GM19468 (cell line): ENCODE data around the gene NXPH1.

Source experiments
- ATAC-seq: cut with Tn5 transposase; IDR thresholded peaks from one replicate; pipeline ENCODE4 v1.9.1; 2021; ENCODE audit warnings: mild to moderate bottlenecking, moderate library complexity, moderate number of reproducible peaks; ENCODE audit not compliant: unreplicated experiment; ENCODE audit errors: extremely low read depth

NXPH1 gene

GRCh38 chr7:8781166-8781565, 347.8 kb downstream of the NXPH1 start:
- ATAC-seq = no peak

GRCh38 chr7:8783229-8783628, 349.8 kb downstream of the NXPH1 start:
- ATAC-seq = no peak

GRCh38 chr7:8785081-8785480, 351.7 kb downstream of the NXPH1 start:
- ATAC-seq = no peak

GRCh38 chr7:8800986-8801385, 367.6 kb downstream of the NXPH1 start:
- no peak for ATAC-seq
